Prostate gland (tissue), 2 donors: ENCODE data around the gene SH3PXD2B. TPM values are rescaled to one million over a fixed set of nuclear protein-coding genes. Genes with fewer than 3 reads are reported as not detected.

Experiments
- DNase-seq: peaks from one replicate; pipeline ENCODE4 v3.0.0-alpha.2; 2019; ENCODE audit warnings: low spot score
- H3K27ac ChIP-seq, 2 donors: fragments of 200-600 bp; sonication (generic); 2 replicates each; pipeline ENCODE4 v1.5.1; 2017 to 2019
- H3K27me3 ChIP-seq: fragments of 200-600 bp; sonication (generic); replicated peaks from 2 replicates; pipeline ENCODE4 v1.5.1; 2019; ENCODE audit not compliant: insufficient read depth
- H3K36me3 ChIP-seq, 2 donors: fragments of 200-600 bp; sonication (generic); 1 replicate in 1 of 2; 2 replicates in 1 of 2; pipeline versions ENCODE4 v1.5.1 to v1.8.1; 2017 to 2019
- H3K4me1 ChIP-seq: fragments of 200-600 bp; sonication (generic); replicated peaks from 2 replicates; pipeline ENCODE4 v1.5.1; 2019
- H3K4me3 ChIP-seq, 2 donors: fragments of 200-600 bp; sonication (generic); 2 replicates each; pipeline ENCODE4 v1.5.1; 2017 to 2019
- H3K9me3 ChIP-seq: fragments of 200-600 bp; sonication (generic); 2 replicates; pipeline ENCODE4 v1.5.1; 2017
- CTCF ChIP-seq, 4 experiments: fragments of 200-600 bp in 2 of 4; fragments of 450-650 bp in 2 of 4; sonication (generic) in 2 of 4; IDR thresholded peaks; 1 replicate in 3 of 4; 2 replicates in 1 of 4; pipeline ENCODE4 v1.5.1; 2016 to 2019; ENCODE audit warnings: antibody characterized with exemption in 4 of 4, mild to moderate bottlenecking in 2 of 4, moderate library complexity in 2 of 4
- POLR2A ChIP-seq: fragments of 450-650 bp; IDR thresholded peaks from one replicate; pipeline ENCODE4 v1.6.1; 2016; ENCODE audit warnings: antibody characterized with exemption, mild to moderate bottlenecking
- POLR2AphosphoS5 ChIP-seq: sonication (generic); formaldehyde crosslinking; IDR thresholded peaks from one replicate; pipeline ENCODE4 v1.6.1; 2017; ENCODE audit warnings: antibody characterized with exemption
- WGBS: methylation state at CpG from one replicate; pipeline ENCODE4 v1.1.5; 2018; 5-methylcytosine and 5-hydroxymethylcytosine counted together
- intact Hi-C: fragments of 100-400 bp; cut with DNase I; formaldehyde crosslinking; loops from one replicate; pipeline ENCODE4 v1.14.2; 2022
- total RNA-seq, 2 donors: library from RNA; depleted of rRNA; stranded (reverse); fragments of >200 nt; gene quantifications; one replicate each; pipeline ENCODE4 v1.1.0, GENCODE V29; 2016

Gene SH3PXD2B
- total RNA-seq, 2 donors from 2014 or later: 15.8 to 38.0 TPM

- TF ChIP-seq POLR2AphosphoS5: no peak
- intact Hi-C loops: no loop called here
- no peak overlapping the region for H3K27ac ChIP-seq
- WGBS: 71% methylated on average over 3 of the region's 3 CpGs
- no peaks in the 10 kb centered on the region for H3K27me3 ChIP-seq
- DNase-seq: no peak
- H3K4me1 ChIP-seq: no peaks in the 10 kb centered on the region
- H3K4me3 ChIP-seq: no peak overlapping the region
- H3K36me3 ChIP-seq: no peaks in the 10 kb centered on the region
- H3K9me3 ChIP-seq: no peaks in the 10 kb centered on the region
Observed at GRCh38 chr5:172485511-172486202, 31.3 kb upstream of the SH3PXD2B start.

- intact Hi-C loops: no loop called here
Observed at GRCh38 chr5:172484664-172485063, 30.3 kb upstream of the SH3PXD2B start.

GRCh38 chr5:172482156-172483020, 28.1 kb upstream of the SH3PXD2B start:
- no peak overlapping the region for H3K4me3 ChIP-seq
- no peaks in the 10 kb centered on the region for H3K27me3 ChIP-seq
- no peak for DNase-seq
- no peaks in the 10 kb centered on the region for H3K36me3 ChIP-seq
- no peak overlapping the region for H3K27ac ChIP-seq
- intact Hi-C loops: no loop called here
- 74% methylated on average over 15 of the region's 15 CpGs for WGBS
- no peaks in the 10 kb centered on the region for H3K9me3 ChIP-seq
- no peaks in the 10 kb centered on the region for H3K4me1 ChIP-seq
- no peak for TF ChIP-seq POLR2AphosphoS5
- TF ChIP-seq POLR2A: no peak
- no peak for TF ChIP-seq CTCF (IDR thresholded peaks at IDR 0.05)

More at GRCh38 chr5:172484664-172485063, 30.3 kb upstream of the SH3PXD2B start:
- TF ChIP-seq CTCF (IDR thresholded peaks at IDR 0.05): no peak
- no peak for TF ChIP-seq POLR2AphosphoS5
- TF ChIP-seq POLR2A: no peak
- no peak overlapping the region for H3K4me3 ChIP-seq
- DNase-seq: no peak
- H3K9me3 ChIP-seq: no peaks in the 10 kb centered on the region
- H3K27me3 ChIP-seq: no peaks in the 10 kb centered on the region
- H3K27ac ChIP-seq: no peak overlapping the region
- no peaks in the 10 kb centered on the region for H3K4me1 ChIP-seq
- no peaks in the 10 kb centered on the region for H3K36me3 ChIP-seq
- WGBS: 84% methylated on average over 9 of the region's 9 CpGs

GRCh38 chr5:172481011-172481800, 26.9 kb upstream of the SH3PXD2B start:
- no peak for TF ChIP-seq POLR2AphosphoS5
- TF ChIP-seq POLR2A: no peak
- TF ChIP-seq CTCF (IDR thresholded peaks at IDR 0.05): no peak
- intact Hi-C loops: no loop called here
- DNase-seq: no peak
- H3K36me3 ChIP-seq: no peaks in the 10 kb centered on the region
- 84% methylated on average over 10 of the region's 10 CpGs for WGBS
- H3K9me3 ChIP-seq: no peaks in the 10 kb centered on the region
- H3K4me3 ChIP-seq: no peak overlapping the region
- no peaks in the 10 kb centered on the region for H3K4me1 ChIP-seq
- no peak overlapping the region for H3K27ac ChIP-seq
- no peaks in the 10 kb centered on the region for H3K27me3 ChIP-seq

GRCh38 chr5:172479784-172480115, 25.4 kb upstream of the SH3PXD2B start:
- H3K4me3 ChIP-seq: no peak overlapping the region
- WGBS: 87% methylated on average over 5 of the region's 5 CpGs
- DNase-seq: no peak
- H3K9me3 ChIP-seq: no peaks in the 10 kb centered on the region
- no peaks in the 10 kb centered on the region for H3K4me1 ChIP-seq
- intact Hi-C loops: loop anchor here (5.0 kb wide), 2 partner anchors 163 to 453 kb away; partner anchors contain the start of gene NEURL1B
- H3K27me3 ChIP-seq: no peaks in the 10 kb centered on the region
- no peak overlapping the region for H3K27ac ChIP-seq
- TF ChIP-seq POLR2A (no peak), CTCF (IDR thresholded peaks at IDR 0.05) (no peak), POLR2AphosphoS5 (no peak)
- no peaks in the 10 kb centered on the region for H3K36me3 ChIP-seq
